SK-N-MC (cell line): ENCODE measurements around the gene UBE3B.

Experiments used
- DNase-seq: peaks from one replicate; pipeline ENCODE4 v3.0.0-alpha.2; 2011; ENCODE audit warnings: low read depth, low spot score
- H3K27ac ChIP-seq: fragments of 200-600 bp; sonication (generic); 2 replicates; pipeline ENCODE4 v1.5.1; 2016; ENCODE audit warnings: mixed run types
- H3K36me3 ChIP-seq: fragments of 200-600 bp; sonication (generic); 2 replicates; pipeline ENCODE4 v1.6.1; 2017; ENCODE audit warnings: antibody characterized with exemption, low read length, mixed read lengths; ENCODE audit not compliant: insufficient read depth
- H3K4me3 ChIP-seq: fragments of 200-600 bp; sonication (generic); 2 replicates; pipeline ENCODE4 v1.5.1; 2016
- H3K9ac ChIP-seq: fragments of 200-600 bp; sonication (generic); 2 replicates; pipeline ENCODE4 v1.8.0; 2017; ENCODE audit warnings: mixed run types, mixed read lengths; ENCODE audit not compliant: insufficient read length
- H3K9me3 ChIP-seq: fragments of 200-600 bp; sonication (generic); 2 replicates; pipeline ENCODE4 v1.6.1; 2017; ENCODE audit warnings: low read depth, mild to moderate bottlenecking, antibody characterized with exemption, low read length, moderate library complexity, mixed read lengths
- EZH2 ChIP-seq: fragments of 200-600 bp; sonication (generic); IDR thresholded peaks from one replicate; pipeline ENCODE4 v1.6.1; 2017; ENCODE audit warnings: antibody characterized with exemption
- FOXP2 ChIP-seq: optimal IDR thresholded peaks from 2 replicates; pipeline ENCODE3; 2011; ENCODE audit warnings: mild to moderate bottlenecking, moderate library complexity; ENCODE audit not compliant: insufficient read depth; ENCODE audit errors: extremely low read length, control extremely low read depth
- POLR2AphosphoS5 ChIP-seq: IDR thresholded peaks from 2 replicates; pipeline ENCODE4 v1.6.1; 2012; ENCODE audit warnings: mild to moderate bottlenecking, low read depth, low read length, borderline replicate concordance

The UBE3B gene

DNA sequence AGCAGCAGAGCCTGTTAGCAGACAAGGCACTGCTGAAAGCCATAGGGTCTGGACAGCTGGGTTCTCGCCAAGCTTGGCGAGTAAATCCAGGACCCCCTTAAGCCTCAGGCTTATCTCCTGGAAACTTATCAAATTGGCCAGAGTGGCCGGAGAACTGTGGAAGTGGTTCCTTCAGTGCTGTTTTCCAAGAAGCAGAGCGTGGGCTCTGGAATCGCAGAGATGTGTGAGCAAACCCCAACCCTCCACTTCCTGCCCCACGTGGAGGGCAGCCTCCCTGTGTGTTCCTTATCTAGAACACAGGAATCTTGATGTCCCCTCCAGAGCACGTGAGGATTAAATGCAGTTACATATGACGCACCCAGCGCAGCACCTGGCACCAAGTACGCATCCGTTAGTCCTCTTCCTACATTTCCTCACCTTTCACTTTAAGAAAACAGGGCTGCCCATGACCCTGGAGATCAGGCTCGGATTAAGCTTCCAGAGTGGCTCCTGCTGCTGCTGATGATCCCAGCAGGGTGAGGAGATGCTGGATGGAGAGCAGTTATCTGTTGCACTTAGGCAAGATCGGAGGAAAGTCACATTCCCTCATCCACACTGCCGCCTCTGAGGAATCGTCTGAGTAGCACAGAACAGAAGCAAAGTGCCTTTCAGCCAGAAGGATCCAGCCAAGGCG, 60.9 kb downstream of the UBE3B start:
- H3K9me3 ChIP-seq: no peaks in the 10 kb centered on the region
- DNase-seq: no peak
- no peak overlapping the region for H3K4me3 ChIP-seq
- no peaks in the 10 kb centered on the region for H3K36me3 ChIP-seq
- no peak overlapping the region for H3K27ac ChIP-seq
- no peak overlapping the region for H3K9ac ChIP-seq
- TF ChIP-seq FOXP2: no peak

DNA sequence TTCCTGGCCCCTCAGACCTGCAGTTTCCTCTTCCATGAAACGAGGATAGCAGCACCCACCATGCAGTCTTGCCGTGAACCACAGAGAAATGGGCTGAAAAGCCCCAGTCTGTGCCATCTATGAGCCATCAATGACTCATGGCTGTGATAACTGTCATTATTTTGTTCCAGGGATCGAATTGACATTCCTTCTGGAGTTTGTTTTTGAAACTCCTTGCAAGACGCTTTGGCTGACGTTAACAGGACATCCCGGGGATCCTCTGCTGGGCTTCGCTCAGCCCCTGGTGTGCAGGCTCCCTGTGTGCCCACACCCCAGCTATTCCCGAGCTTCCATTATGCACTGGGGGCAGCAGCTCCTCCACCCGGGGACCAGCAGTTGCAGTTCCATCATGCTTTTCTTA, 62.1 kb downstream of the UBE3B start:
- H3K27ac ChIP-seq: no peak overlapping the region
- DNase-seq: no peak
- TF ChIP-seq POLR2AphosphoS5 (no peak), FOXP2 (no peak), EZH2 (no peak)

DNA sequence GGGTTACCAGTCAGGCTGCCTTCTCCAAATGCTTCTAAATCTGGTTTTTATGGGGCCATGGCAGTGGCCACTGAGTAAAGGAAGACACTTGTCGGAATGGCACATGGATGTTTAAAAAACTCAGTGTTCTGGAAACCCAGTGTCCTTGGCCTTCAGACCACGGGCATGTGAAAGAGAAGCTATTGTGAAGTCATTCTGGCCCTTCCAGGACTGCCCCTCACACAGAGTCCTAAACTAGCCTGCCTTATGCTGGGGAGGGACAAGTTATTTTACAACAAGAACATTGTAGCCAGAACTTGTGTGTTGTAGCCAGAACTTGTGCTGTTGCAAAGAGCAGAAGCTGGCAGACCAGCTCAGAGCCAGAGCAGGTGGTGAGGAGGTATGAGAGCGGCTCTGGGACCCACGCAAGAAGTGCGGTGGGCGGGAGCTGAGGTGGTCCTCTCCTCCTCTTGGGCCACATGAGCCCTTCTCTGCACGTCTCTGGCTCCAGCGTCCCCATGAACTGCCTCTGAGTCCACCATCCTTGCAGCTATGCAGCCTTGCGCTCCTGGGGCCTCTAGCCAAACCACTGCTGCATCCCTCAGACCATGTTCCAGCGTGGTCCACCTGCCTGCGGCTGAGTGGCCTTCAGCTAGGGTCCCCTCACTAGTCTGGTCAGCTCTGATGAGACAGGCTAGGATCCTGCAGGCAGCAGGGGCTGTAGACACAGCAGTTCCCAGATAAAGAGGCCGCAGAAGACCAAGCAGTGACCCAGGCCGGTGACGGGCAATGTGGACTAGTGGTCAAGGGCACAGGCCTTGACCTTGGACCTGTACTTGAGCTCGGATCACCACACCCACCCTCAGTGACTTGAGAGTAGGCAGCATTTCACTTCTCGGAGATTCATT, 63.3 kb downstream of the UBE3B start:
- no peak for DNase-seq
- H3K27ac ChIP-seq: no peak overlapping the region
- no peaks in the 10 kb centered on the region for H3K36me3 ChIP-seq
- H3K4me3 ChIP-seq: no peak overlapping the region
- H3K9me3 ChIP-seq: no peaks in the 10 kb centered on the region
- TF ChIP-seq FOXP2 (no peak), EZH2 (no peak), POLR2AphosphoS5 (no peak)
- H3K9ac ChIP-seq: no peak overlapping the region

More for the DNA sequence above, 62.1 kb downstream of the UBE3B start:
- H3K4me3 ChIP-seq: no peak overlapping the region
- H3K36me3 ChIP-seq: no peaks in the 10 kb centered on the region
- H3K9me3 ChIP-seq: no peaks in the 10 kb centered on the region
- H3K9ac ChIP-seq: no peak overlapping the region

DNA sequence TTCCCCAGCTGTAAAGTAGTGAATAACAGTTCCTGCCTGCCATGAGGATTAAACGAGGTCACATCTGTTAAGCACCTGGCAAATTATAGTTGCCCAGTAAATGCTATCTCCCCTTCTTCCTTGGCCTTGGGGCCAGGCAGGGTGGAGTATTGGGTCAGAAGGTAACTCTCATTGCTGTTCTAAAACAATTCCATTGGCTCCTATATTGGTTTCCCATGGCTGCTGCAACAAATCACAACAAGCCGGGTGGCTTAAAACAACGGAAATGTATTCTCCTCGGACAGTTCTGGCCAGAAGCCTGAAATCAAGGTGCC, 63.9 kb downstream of the UBE3B start:
- no peak for TF ChIP-seq EZH2
- no peak overlapping the region for H3K9ac ChIP-seq

DNA sequence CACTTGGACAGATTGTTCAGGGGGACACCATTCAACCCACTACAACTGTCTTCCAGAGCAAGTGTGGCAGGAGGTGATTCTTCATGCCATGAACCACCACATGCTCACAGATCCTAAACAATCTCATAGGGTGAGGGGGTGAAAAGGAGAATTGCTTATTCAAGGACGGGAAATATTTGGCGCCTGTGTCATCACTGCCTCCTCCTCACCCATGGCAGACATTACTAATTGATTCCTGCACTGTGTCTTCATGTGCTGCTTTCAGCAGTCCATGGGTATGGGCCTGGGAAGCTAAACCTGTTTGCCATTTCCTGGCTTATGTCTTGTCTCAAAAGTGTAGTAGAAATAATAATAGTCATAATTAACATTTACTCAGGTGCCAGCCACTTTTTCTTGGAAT, 64.6 kb downstream of the UBE3B start:
- DNase-seq: no peak
- H3K4me3 ChIP-seq: no peak overlapping the region
- no peak overlapping the region for H3K27ac ChIP-seq
- TF ChIP-seq EZH2 (no peak), FOXP2 (no peak), POLR2AphosphoS5 (no peak)
- no peaks in the 10 kb centered on the region for H3K36me3 ChIP-seq
- H3K9ac ChIP-seq: no peak overlapping the region
- no peaks in the 10 kb centered on the region for H3K9me3 ChIP-seq

More for the DNA sequence above, 63.9 kb downstream of the UBE3B start:
- Histone ChIP-seq H3K9me3 (no peaks in the 10 kb centered on the region), H3K4me3 (no peak overlapping the region), H3K27ac (no peak overlapping the region), H3K36me3 (no peaks in the 10 kb centered on the region)
- no peak for DNase-seq

DNA sequence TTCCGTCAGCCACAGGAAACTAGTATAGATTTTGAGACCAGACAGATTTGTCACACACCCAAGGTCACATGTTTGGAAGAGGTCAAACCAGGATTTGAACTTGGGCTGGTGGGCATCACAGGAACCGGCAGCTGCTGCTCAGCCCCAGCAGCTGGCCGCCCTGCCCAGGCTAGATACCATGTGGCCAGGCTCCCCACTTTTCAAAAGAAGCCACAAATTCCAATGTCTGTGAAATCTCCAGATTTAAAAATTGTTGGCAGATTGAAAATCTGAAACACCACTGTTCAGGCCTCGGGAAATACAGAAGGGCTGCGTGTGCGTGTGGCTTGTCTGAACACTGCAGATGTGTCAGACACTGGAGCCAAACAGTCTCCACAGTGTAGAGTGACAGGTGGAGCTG, 65.4 kb downstream of the UBE3B start:
- no peak for TF ChIP-seq FOXP2
- TF ChIP-seq EZH2: no peak
- TF ChIP-seq POLR2AphosphoS5: no peak
- Histone ChIP-seq H3K9me3 (no peaks in the 10 kb centered on the region), H3K4me3 (no peak overlapping the region), H3K36me3 (no peaks in the 10 kb centered on the region), H3K27ac (no peak overlapping the region), H3K9ac (no peak overlapping the region)
- no peak for DNase-seq

DNA sequence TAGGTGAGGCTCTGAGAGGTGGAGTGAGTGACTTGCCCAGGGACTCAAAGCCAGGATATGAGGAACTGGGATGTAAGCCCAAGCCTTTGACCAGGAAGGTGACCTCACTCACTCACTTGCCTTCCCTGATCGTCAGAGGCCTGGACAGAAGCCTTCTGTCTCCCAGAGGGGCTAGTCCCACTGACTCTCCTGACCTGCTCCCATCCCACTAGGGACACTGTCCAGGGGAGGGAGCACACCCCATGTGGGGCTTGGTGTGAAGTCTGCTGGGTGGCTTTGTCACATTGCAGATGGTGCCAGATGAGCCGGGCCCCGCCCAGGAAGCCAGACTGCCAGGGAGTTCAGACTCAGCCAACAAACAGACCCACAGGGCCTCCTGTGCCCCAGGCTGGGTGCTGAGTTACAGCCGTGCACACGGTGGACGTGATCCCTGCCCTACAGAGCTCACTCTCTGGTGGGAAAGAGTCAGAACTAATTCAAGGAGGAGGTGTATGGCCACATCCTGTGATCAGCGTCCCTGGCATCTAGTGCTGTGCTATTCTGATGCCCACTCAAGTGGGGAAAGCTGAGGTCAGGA, 67.6 kb downstream of the UBE3B start:
- TF ChIP-seq POLR2AphosphoS5: no peak
- no peak for TF ChIP-seq EZH2
- TF ChIP-seq FOXP2: no peak
- no peak for DNase-seq
- H3K9me3 ChIP-seq: no peaks in the 10 kb centered on the region
- H3K4me3 ChIP-seq: no peak overlapping the region
- H3K9ac ChIP-seq: no peak overlapping the region
- no peak overlapping the region for H3K27ac ChIP-seq
- H3K36me3 ChIP-seq: no peaks in the 10 kb centered on the region

DNA sequence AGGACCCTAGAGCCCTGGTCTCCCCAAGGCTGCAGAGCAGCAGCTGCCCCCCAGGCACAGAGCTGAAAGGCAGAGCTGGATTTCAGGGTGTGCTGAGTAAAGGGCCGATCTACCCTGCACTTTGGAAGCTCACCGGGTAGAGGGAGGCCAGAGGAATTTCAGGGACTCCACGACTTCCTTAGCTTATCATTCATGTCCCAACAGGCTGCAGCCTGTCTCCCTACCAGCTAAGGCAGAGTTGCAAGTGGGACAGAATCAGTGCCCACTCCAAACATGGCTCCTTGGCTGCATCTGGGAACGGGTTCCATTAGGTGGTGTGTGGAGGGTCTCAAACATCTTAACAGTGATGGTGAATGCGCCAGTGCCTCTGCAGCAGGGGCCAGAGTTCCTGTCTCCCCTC, 68.4 kb downstream of the UBE3B start:
- no peaks in the 10 kb centered on the region for H3K36me3 ChIP-seq
- H3K9me3 ChIP-seq: no peaks in the 10 kb centered on the region
- H3K27ac ChIP-seq: no peak overlapping the region
- no peak overlapping the region for H3K4me3 ChIP-seq
- no peak for DNase-seq
- TF ChIP-seq EZH2 (no peak), POLR2AphosphoS5 (no peak)
- no peak overlapping the region for H3K9ac ChIP-seq

DNA sequence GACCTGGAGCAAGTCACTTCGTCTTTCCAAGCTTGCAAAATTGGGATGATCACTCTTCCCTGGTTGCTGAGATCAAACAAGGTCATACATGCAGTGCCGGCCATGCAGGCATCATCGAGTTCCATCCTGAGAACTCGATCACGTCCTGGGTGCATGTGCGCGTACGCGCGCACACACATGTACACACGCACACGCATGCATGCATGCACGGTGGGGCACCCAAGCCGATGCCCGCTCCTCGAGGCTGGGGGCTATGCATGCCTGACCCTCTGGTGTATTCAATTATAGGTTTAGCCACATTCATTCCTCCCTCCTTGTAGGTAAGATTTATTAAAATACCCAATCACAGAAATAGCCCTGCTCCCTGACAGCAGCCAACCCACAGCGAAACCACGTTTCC, 69.9 kb downstream of the UBE3B start:
- Histone ChIP-seq H3K9me3 (no peaks in the 10 kb centered on the region), H3K36me3 (no peaks in the 10 kb centered on the region), H3K27ac (no peak overlapping the region), H3K9ac (no peak overlapping the region), H3K4me3 (no peak overlapping the region)
- no peak for TF ChIP-seq FOXP2
- TF ChIP-seq EZH2: no peak
- no peak for TF ChIP-seq POLR2AphosphoS5
- no peak for DNase-seq
